MM.1S (cell line): Measurements from ENCODE around the gene USP49.
A peak's percentile ranks its signal among the peaks of the same experiment; 100 is the strongest.
"Not testable (repeated sequence)": the region's sequence is repeated elsewhere in the genome, so short reads cannot be mapped to it uniquely, and the experiment has no call there.

Experiments used
- DNase-seq: peaks from one replicate; pipeline ENCODE4 v3.0.0-alpha.2; 2015
- H2AFZ ChIP-seq: fragments of 300-600 bp; sonication (generic); 2 replicates; pipeline ENCODE4 v1.6.0; 2016; ENCODE audit warnings: antibody characterized with exemption, low read length
- H3F3A ChIP-seq: fragments of 300-600 bp; sonication (generic); 2 replicates; pipeline ENCODE4 v1.6.1; 2016; ENCODE audit warnings: mild to moderate bottlenecking, antibody characterized with exemption, low read length, moderate library complexity, mixed read lengths; ENCODE audit not compliant: insufficient read depth
- H3K27ac ChIP-seq: fragments of 300-600 bp; sonication (generic); 2 replicates; pipeline ENCODE4 v1.5.1; 2016; ENCODE audit warnings: mild to moderate bottlenecking, low read length
- H3K27me3 ChIP-seq: fragments of 300-600 bp; sonication (generic); replicated peaks from 2 replicates; pipeline ENCODE4 v1.6.0; 2016; ENCODE audit warnings: low read length; ENCODE audit not compliant: insufficient read depth
- H3K36me3 ChIP-seq: fragments of 300-600 bp; sonication (generic); replicated peaks from 2 replicates; pipeline ENCODE4 v1.6.1; 2016; ENCODE audit warnings: mild to moderate bottlenecking, low read length, mixed read lengths; ENCODE audit not compliant: insufficient read depth
- H3K4me1 ChIP-seq: fragments of 300-600 bp; sonication (generic); 2 replicates; pipeline ENCODE4 v1.6.1; 2016; ENCODE audit warnings: low read length, mixed read lengths
- H3K4me2 ChIP-seq: fragments of 300-600 bp; sonication (generic); 2 replicates; pipeline ENCODE4 v1.6.0; 2016; ENCODE audit warnings: low read depth, low read length
- H3K4me3 ChIP-seq: fragments of 300-600 bp; sonication (generic); 2 replicates; pipeline ENCODE4 v1.5.1; 2016; ENCODE audit warnings: low read length, mixed read lengths
- H3K79me2 ChIP-seq: fragments of 300-600 bp; sonication (generic); 2 replicates; pipeline ENCODE4 v1.6.1; 2016; ENCODE audit warnings: mixed run types, low read length, mixed read lengths
- H3K9ac ChIP-seq: fragments of 300-600 bp; sonication (generic); 2 replicates; pipeline ENCODE4 v1.6.1; 2016; ENCODE audit warnings: low read length, mixed read lengths
- H3K9me2 ChIP-seq: fragments of 300-600 bp; sonication (generic); replicated peaks from 2 replicates; pipeline ENCODE4 v1.6.1; 2016; ENCODE audit warnings: mild to moderate bottlenecking, low read length, mixed read lengths; ENCODE audit not compliant: insufficient read depth
- H3K9me3 ChIP-seq: fragments of 300-600 bp; sonication (generic); replicated peaks from 2 replicates; pipeline ENCODE4 v1.6.1; 2016; ENCODE audit warnings: mild to moderate bottlenecking, low read length, mixed read lengths; ENCODE audit not compliant: insufficient read depth
- H4K20me1 ChIP-seq: fragments of 300-600 bp; sonication (generic); 2 replicates; pipeline ENCODE4 v1.6.1; 2016; ENCODE audit warnings: mild to moderate bottlenecking, low read length, moderate library complexity, mixed read lengths; ENCODE audit not compliant: insufficient read depth
- CTCF ChIP-seq: fragments of 300-600 bp; sonication (generic); IDR thresholded peaks from 2 replicates; pipeline ENCODE4 v1.5.1; 2016; ENCODE audit warnings: antibody characterized with exemption, low read length, mixed read lengths
- EZH2 ChIP-seq: fragments of 300-600 bp; sonication (generic); optimal IDR thresholded peaks from 2 replicates; pipeline ENCODE3; 2017; ENCODE audit warnings: low read depth, mild to moderate bottlenecking, antibody characterized with exemption, low read length, mixed read lengths
- EZH2phosphoT487 ChIP-seq: fragments of 300-600 bp; sonication (generic); IDR thresholded peaks from 2 replicates; pipeline ENCODE4 v1.6.1; 2018; ENCODE audit warnings: antibody characterized with exemption, low read length

The USP49 gene

GRCh38 chr6:41768545-41769308, 126.4 kb downstream of the USP49 start:
- Histone ChIP-seq H4K20me1 (no peaks in the 10 kb centered on the region), H3K4me1 (peaks cover 14% of the 10 kb centered on the region), H3K27ac (peak overlapping the region; percentile 38; the same call in 1 of the 2 replicates), H3K4me3 (no peak overlapping the region), H3K27me3 (no peaks in the 10 kb centered on the region), H3K4me2 (peak overlapping the region; percentile 44), H3K36me3 (no peaks in the 10 kb centered on the region), H3F3A (no peaks in the 10 kb centered on the region), H3K9me2 (no peaks in the 10 kb centered on the region), H3K79me2 (no peaks in the 10 kb centered on the region), H3K9ac (no peak overlapping the region), H2AFZ (no peak overlapping the region), H3K9me3 (no peaks in the 10 kb centered on the region)
- TF ChIP-seq EZH2phosphoT487 (no peak), EZH2 (no peak), CTCF (no peak)
- no peak for DNase-seq

GRCh38 chr6:41767112-41767833, 127.9 kb downstream of the USP49 start:
- Histone ChIP-seq H3K9ac (no peak overlapping the region), H3K9me3 (no peaks in the 10 kb centered on the region), H4K20me1 (no peaks in the 10 kb centered on the region), H3F3A (no peaks in the 10 kb centered on the region), H3K79me2 (no peaks in the 10 kb centered on the region), H3K27me3 (no peaks in the 10 kb centered on the region), H3K9me2 (no peaks in the 10 kb centered on the region), H3K36me3 (no peaks in the 10 kb centered on the region), H3K27ac (no peak overlapping the region), H3K4me2 (no peak overlapping the region), H2AFZ (no peak overlapping the region), H3K4me3 (no peak overlapping the region), H3K4me1 (peaks cover 14% of the 10 kb centered on the region)
- no peak for DNase-seq
- TF ChIP-seq EZH2 (no peak), CTCF (no peak), EZH2phosphoT487 (no peak)

GRCh38 chr6:41766043-41766664, 129.0 kb downstream of the USP49 start:
- peaks cover 14% of the 10 kb centered on the region for H3K4me1 ChIP-seq
- not testable (repeated sequence) for DNase-seq, H3K27me3 ChIP-seq, H3K79me2 ChIP-seq, H3K9ac ChIP-seq, H3K9me3 ChIP-seq, H3K36me3 ChIP-seq, H3F3A ChIP-seq, H3K27ac ChIP-seq, H4K20me1 ChIP-seq, H3K4me3 ChIP-seq, H2AFZ ChIP-seq, H3K4me2 ChIP-seq, H3K9me2 ChIP-seq
